ENCODE results near the gene RBBP9. TPM values are rescaled to one million over a fixed set of nuclear protein-coding genes. Genes with fewer than 3 reads are reported as not detected.

RBBP9 gene
- total and polyA plus RNA-seq, 4 donors, result 6.4 to 9.5 (median 7.0) TPM

- Histone ChIP-seq H3K27ac (ENCODE audit: low read depth in 1 of 2, low read length in 2 of 2) (no peak overlapping the region), H3K9ac (ENCODE audit: low read depth in 1 of 2, low read length in 2 of 2) (no peak overlapping the region), H3K9me3 (ENCODE audit: control insufficient read depth in 4 of 4, low read length in 3 of 4) (no peaks in the 10 kb centered on the region), H3K27me3 (ENCODE audit: control insufficient read depth in 4 of 4, insufficient read depth in 4 of 4, low read length in 3 of 4) (no peaks in the 10 kb centered on the region), H3K36me3 (ENCODE audit: control insufficient read depth in 4 of 4, insufficient read depth in 3 of 4, low read depth in 1 of 4, low read length in 3 of 4) (peaks cover 14 to 67% (median 46%) of the 10 kb centered on the region in 4 donors), H3K4me1 (ENCODE audit: control insufficient read depth in 4 of 4, insufficient read depth in 4 of 4, low read length in 3 of 4) (peaks cover 0 to 20% (median 14%) of the 10 kb centered on the region in 4 donors), H3K4me3 (ENCODE audit: low read depth in 1 of 3, low read length in 3 of 3) (no peak overlapping the region)
- TF ChIP-seq ZBTB33 (IDR thresholded peaks at IDR 0.05), result no peak
- TF ChIP-seq HNF4A (conservative IDR thresholded peaks at IDR 0.05), result peak in 1 of 2 donors; percentile 34
- TF ChIP-seq REST (IDR thresholded peaks at IDR 0.05), result no peak
- no peak for TF ChIP-seq MAX (IDR thresholded peaks at IDR 0.05)
- no peak for TF ChIP-seq RXRA (IDR thresholded peaks at IDR 0.05)
- no peak for TF ChIP-seq RAD21 (IDR thresholded peaks at IDR 0.05)
- no peak for DNase-seq (ENCODE audit: low spot score)
- 29% methylated on average over 1 of the region's 1 CpG for WGBS
Measured at GRCh38 chr20:18533491-18533890, 36.5 kb upstream of the RBBP9 start.

GRCh38 chr20:18532626-18533025, 35.6 kb upstream of the RBBP9 start:
- Histone ChIP-seq H3K4me3 (ENCODE audit: low read depth in 1 of 3, low read length in 3 of 3) (no peak overlapping the region), H3K27me3 (ENCODE audit: control insufficient read depth in 4 of 4, insufficient read depth in 4 of 4, low read length in 3 of 4) (no peaks in the 10 kb centered on the region), H3K9me3 (ENCODE audit: control insufficient read depth in 4 of 4, low read length in 3 of 4) (no peaks in the 10 kb centered on the region), H3K9ac (ENCODE audit: low read depth in 1 of 2, low read length in 2 of 2) (no peak overlapping the region), H3K4me1 (ENCODE audit: control insufficient read depth in 4 of 4, insufficient read depth in 4 of 4, low read length in 3 of 4) (peaks cover 0 to 20% (median 14%) of the 10 kb centered on the region in 4 donors), H3K27ac (ENCODE audit: low read depth in 1 of 2, low read length in 2 of 2) (no peak overlapping the region), H3K36me3 (ENCODE audit: control insufficient read depth in 4 of 4, insufficient read depth in 3 of 4, low read depth in 1 of 4, low read length in 3 of 4) (peaks cover 20 to 71% (median 54%) of the 10 kb centered on the region in 4 donors)
- no peak for DNase-seq (ENCODE audit: low spot score)
- 96% methylated on average over 6 of the region's 6 CpGs for WGBS
- no peak for TF ChIP-seq NR2F2 (IDR thresholded peaks at IDR 0.05)
- TF ChIP-seq ZBTB33 (IDR thresholded peaks at IDR 0.05), result no peak
- no peak for TF ChIP-seq MAX (IDR thresholded peaks at IDR 0.05)
- TF ChIP-seq FOXA2 (IDR thresholded peaks at IDR 0.05), result no peak
- TF ChIP-seq TAF1 (conservative IDR thresholded peaks at IDR 0.05), result no peak
- no peak for TF ChIP-seq EGR1 (IDR thresholded peaks at IDR 0.05; ENCODE audit: low read depth in 2 of 2)
